ENCODE results near the gene APOBR. TPM values are rescaled to one million over a fixed set of nuclear protein-coding genes. Genes with fewer than 3 reads are reported as not detected.

APOBR gene
- total and polyA plus RNA-seq, 2 of the 13 experiments (the other 11 are each of a cell fraction or from before 2014, with no cell fraction given), result 0.03 TPM; not detected in 1

DNA sequence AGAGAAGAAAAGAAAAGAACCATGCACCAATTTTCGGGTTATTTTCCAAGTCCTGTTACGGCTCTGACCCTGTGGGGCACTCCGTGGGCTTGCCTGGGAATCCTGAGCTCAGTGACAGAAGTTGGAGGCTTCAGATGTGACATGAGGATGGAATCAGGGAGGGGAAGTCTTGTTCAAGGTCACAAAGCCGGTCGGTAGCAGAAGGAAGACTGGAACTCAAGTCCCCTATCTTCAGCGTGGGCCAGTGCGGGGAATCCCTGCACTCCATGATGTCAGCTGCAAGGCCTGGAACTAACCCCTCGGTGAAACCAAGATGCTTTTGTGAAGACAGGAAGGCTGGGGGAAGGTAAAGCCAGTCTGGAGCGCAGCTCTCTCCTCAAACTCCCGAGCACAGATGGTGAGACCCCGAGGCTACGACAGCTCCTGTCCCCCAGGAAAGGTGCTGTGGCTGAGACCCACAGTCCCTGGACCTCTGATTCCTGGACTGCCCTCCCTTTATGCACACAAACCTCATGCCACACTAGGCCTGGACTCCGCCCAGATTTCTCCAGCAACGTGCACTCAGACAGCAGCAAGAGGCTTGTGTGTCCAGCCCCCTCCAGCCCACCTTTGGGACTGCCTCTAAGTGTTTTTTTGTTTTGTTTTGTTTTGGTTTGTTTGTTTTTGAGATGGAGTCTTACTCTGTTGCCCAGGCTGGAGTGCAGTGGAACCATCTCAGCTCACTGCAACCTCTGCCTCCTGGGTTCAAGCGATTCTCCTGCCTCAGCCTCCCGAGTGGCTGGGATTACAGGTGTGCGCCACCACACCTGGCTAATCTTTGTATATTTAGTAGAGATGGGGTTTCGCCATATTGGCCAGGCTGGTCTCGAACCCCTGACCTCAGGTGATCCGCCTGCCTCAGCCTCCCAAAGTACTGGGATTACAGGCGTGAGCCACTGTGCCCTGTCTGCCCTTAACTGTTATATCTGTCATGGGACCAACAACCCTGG is 17.7 kb downstream of the APOBR start (continued):
- TF ChIP-seq, protein P1, sequence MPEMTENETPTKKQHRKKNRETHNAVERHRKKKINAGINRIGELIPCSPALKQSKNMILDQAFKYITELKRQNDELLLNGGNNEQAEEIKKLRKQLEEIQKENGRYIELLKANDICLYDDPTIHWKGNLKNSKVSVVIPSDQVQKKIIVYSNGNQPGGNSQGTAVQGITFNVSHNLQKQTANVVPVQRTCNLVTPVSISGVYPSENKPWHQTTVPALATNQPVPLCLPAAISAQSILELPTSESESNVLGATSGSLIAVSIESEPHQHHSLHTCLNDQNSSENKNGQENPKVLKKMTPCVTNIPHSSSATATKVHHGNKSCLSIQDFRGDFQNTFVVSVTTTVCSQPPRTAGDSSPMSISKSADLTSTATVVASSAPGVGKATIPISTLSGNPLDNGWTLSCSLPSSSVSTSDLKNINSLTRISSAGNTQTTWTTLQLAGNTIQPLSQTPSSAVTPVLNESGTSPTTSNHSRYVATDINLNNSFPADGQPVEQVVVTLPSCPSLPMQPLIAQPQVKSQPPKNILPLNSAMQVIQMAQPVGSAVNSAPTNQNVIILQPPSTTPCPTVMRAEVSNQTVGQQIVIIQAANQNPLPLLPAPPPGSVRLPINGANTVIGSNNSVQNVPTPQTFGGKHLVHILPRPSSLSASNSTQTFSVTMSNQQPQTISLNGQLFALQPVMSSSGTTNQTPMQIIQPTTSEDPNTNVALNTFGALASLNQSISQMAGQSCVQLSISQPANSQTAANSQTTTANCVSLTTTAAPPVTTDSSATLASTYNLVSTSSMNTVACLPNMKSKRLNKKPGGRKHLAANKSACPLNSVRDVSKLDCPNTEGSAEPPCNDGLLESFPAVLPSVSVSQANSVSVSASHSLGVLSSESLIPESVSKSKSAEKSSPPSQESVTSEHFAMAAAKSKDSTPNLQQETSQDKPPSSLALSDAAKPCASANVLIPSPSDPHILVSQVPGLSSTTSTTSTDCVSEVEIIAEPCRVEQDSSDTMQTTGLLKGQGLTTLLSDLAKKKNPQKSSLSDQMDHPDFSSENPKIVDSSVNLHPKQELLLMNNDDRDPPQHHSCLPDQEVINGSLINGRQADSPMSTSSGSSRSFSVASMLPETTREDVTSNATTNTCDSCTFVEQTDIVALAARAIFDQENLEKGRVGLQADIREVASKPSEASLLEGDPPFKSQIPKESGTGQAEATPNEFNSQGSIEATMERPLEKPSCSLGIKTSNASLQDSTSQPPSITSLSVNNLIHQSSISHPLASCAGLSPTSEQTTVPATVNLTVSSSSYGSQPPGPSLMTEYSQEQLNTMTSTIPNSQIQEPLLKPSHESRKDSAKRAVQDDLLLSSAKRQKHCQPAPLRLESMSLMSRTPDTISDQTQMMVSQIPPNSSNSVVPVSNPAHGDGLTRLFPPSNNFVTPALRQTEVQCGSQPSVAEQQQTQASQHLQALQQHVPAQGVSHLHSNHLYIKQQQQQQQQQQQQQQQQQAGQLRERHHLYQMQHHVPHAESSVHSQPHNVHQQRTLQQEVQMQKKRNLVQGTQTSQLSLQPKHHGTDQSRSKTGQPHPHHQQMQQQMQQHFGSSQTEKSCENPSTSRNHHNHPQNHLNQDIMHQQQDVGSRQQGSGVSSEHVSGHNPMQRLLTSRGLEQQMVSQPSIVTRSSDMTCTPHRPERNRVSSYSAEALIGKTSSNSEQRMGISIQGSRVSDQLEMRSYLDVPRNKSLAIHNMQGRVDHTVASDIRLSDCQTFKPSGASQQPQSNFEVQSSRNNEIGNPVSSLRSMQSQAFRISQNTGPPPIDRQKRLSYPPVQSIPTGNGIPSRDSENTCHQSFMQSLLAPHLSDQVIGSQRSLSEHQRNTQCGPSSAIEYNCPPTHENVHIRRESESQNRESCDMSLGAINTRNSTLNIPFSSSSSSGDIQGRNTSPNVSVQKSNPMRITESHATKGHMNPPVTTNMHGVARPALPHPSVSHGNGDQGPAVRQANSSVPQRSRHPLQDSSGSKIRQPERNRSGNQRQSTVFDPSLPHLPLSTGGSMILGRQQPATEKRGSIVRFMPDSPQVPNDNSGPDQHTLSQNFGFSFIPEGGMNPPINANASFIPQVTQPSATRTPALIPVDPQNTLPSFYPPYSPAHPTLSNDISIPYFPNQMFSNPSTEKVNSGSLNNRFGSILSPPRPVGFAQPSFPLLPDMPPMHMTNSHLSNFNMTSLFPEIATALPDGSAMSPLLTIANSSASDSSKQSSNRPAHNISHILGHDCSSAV (CRISPR knock-in tag; IDR thresholded peaks at IDR 0.05; ENCODE audit: borderline replicate concordance), result no peak
- no peak for TF ChIP-seq ZFP36L2 (CRISPR knock-in tag; IDR thresholded peaks at IDR 0.05)
- no peak for TF ChIP-seq TARDBP (CRISPR knock-in tag; IDR thresholded peaks at IDR 0.05)
- no peak for TF ChIP-seq ZNF547 (CRISPR knock-in tag; IDR thresholded peaks at IDR 0.05)
- TF ChIP-seq CENPT (CRISPR knock-in tag; IDR thresholded peaks at IDR 0.05; ENCODE audit: low read depth), result no peak
- TF ChIP-seq ZNF616 (CRISPR knock-in tag; IDR thresholded peaks at IDR 0.05; ENCODE audit: low read depth), result no peak
- no peak for TF ChIP-seq EZH2 (conservative IDR thresholded peaks at IDR 0.05; ENCODE audit: low read depth, low read length)
- 0 out of 2 replicates have a peak, but pooled peaks have one; percentile 67 for TF ChIP-seq MEIS2 (CRISPR knock-in tag; IDR thresholded peaks at IDR 0.05)
- no peak for TF ChIP-seq REL (CRISPR knock-in tag; conservative IDR thresholded peaks at IDR 0.05)
- TF ChIP-seq, protein P2, sequence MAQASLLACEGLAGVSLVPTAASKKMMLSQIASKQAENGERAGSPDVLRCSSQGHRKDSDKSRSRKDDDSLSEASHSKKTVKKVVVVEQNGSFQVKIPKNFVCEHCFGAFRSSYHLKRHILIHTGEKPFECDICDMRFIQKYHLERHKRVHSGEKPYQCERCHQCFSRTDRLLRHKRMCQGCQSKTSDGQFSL (CRISPR knock-in tag; IDR thresholded peaks at IDR 0.05), result peak; percentile 57; the same call in 1 of the 2 replicates
- TF ChIP-seq TAF15 (IDR thresholded peaks at IDR 0.05; ENCODE audit: low read depth, low read length, poor library complexity, severe bottlenecking), result no peak
- TF ChIP-seq NKX3-1 (CRISPR knock-in tag; IDR thresholded peaks at IDR 0.05), result no peak
- no peak for TF ChIP-seq ZNF205 (CRISPR knock-in tag; IDR thresholded peaks at IDR 0.05)
- TF ChIP-seq ZNF329 (CRISPR knock-in tag; IDR thresholded peaks at IDR 0.05; ENCODE audit: low read depth), result no peak
- TF ChIP-seq ZNF567 (CRISPR knock-in tag; IDR thresholded peaks at IDR 0.05; ENCODE audit: borderline replicate concordance), result no peak
- peak; percentile 63; the same call in 1 of the 2 replicates for TF ChIP-seq HOXA3 (CRISPR knock-in tag; IDR thresholded peaks at IDR 0.05)
- 0 out of 2 replicates have a peak, but pooled peaks have one; percentile 39 for TF ChIP-seq RFXAP (CRISPR knock-in tag; IDR thresholded peaks at IDR 0.05; ENCODE audit: borderline replicate concordance)
- TF ChIP-seq PHB2 (IDR thresholded peaks at IDR 0.05; ENCODE audit: partially characterized antibody), result no peak
- TF ChIP-seq, protein P3, sequence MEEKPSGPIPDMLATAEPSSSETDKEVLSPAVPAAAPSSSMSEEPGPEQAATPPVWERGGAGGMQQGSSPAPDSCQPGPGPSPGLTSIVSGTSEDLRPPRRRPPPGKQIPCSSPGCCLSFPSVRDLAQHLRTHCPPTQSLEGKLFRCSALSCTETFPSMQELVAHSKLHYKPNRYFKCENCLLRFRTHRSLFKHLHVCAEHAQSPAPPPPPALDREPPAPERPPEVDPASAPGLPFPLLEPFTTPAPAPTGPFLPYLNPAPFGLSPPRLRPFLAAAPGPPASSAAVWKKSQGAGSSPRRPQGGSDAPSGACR (CRISPR knock-in tag; IDR thresholded peaks at IDR 0.05), result no peak
- peak; percentile 65; the same call in 1 of the 2 replicates for TF ChIP-seq ZBTB20 (CRISPR knock-in tag; IDR thresholded peaks at IDR 0.05; ENCODE audit: borderline replicate concordance, low read depth)

Data from HepG2 (cell line).